CD4-positive, alpha-beta T cell (primary cell): ENCODE results near the gene SAP30L. TPM values are rescaled to one million over a fixed set of nuclear protein-coding genes. Genes with fewer than 3 reads are reported as not detected.

Experiments used
- ATAC-seq: fragments of 200-7000 bp; cut with Tn5 transposase; one replicate; pipeline ENCODE4 v1.10.0; 2022; ENCODE audit warnings: mild to moderate bottlenecking; ENCODE audit not compliant: poor library complexity
- CTCF ChIA-PET: fragments of 350-600 bp; sonication (Branson Sonifier 250); formaldehyde crosslinking; loops from one replicate; lab custom pipeline; 2021; ENCODE audit warnings: antibody characterized with exemption, inconsistent platforms; lab: Charles Lee
- POLR2A ChIA-PET: fragments of 350-600 bp; sonication (Branson Sonifier 250); formaldehyde crosslinking; loops from one replicate; lab custom pipeline; 2021; ENCODE audit warnings: antibody characterized with exemption, inconsistent platforms; lab: Charles Lee
- DNase-seq, 14 experiments: peaks; one replicate each; pipeline ENCODE4 v3.0.0-alpha.2; 2013 to 2020; ENCODE audit warnings: mixed read lengths in 2 of 14
- H3K27ac ChIP-seq, 2 donors: one replicate each; pipeline versions ENCODE4 v1.5.1 to v1.7.0; 2013; ENCODE audit warnings: low read length in 2 of 2, low read depth in 1 of 2, mild to moderate bottlenecking in 1 of 2
- H3K27me3 ChIP-seq, 2 experiments: 1 replicate in 1 of 2; 2 replicates in 1 of 2; pipeline versions ENCODE4 v1.6.1 to v1.7.0; 2013; ENCODE audit warnings: low read length in 2 of 2, control low read depth in 1 of 2, mild to moderate bottlenecking in 1 of 2, moderate library complexity in 1 of 2; ENCODE audit not compliant: insufficient read depth in 2 of 2, control insufficient read depth in 1 of 2
- H3K36me3 ChIP-seq: one replicate; pipeline ENCODE4 v1.6.1; 2013; ENCODE audit warnings: low read length, control low read depth; ENCODE audit not compliant: insufficient read depth
- H3K4me1 ChIP-seq: one replicate; pipeline ENCODE4 v1.6.1; 2013; ENCODE audit warnings: low read length, control low read depth; ENCODE audit not compliant: insufficient read depth
- H3K4me3 ChIP-seq: one replicate; pipeline ENCODE4 v1.5.1; 2013; ENCODE audit warnings: mild to moderate bottlenecking, low read length, moderate library complexity
- H3K9me3 ChIP-seq, 2 experiments: 1 replicate in 1 of 2; 2 replicates in 1 of 2; pipeline versions ENCODE4 v1.6.1 to v1.7.0; 2013; ENCODE audit warnings: low read length in 2 of 2, mild to moderate bottlenecking in 2 of 2, control low read depth in 1 of 2, moderate library complexity in 1 of 2; ENCODE audit not compliant: control insufficient read depth in 1 of 2, insufficient read depth in 1 of 2
- H3K27ac Mint-ChIP-seq: one replicate; pipeline ENCODE4 v1.8.0; 2020; ENCODE audit warnings: mixed read lengths
- H3K27me3 Mint-ChIP-seq: one replicate; pipeline ENCODE4 v1.8.0; 2021; ENCODE audit warnings: mixed read lengths
- H3K36me3 Mint-ChIP-seq: one replicate; pipeline ENCODE4 v1.8.0; 2021; ENCODE audit warnings: low read depth, mixed read lengths
- H3K4me1 Mint-ChIP-seq: one replicate; pipeline ENCODE4 v1.8.0; 2021; ENCODE audit warnings: low read depth, mixed read lengths
- H3K4me3 Mint-ChIP-seq: one replicate; pipeline ENCODE4 v1.8.0; 2020; ENCODE audit warnings: mild to moderate bottlenecking, mixed read lengths
- H3K9me3 Mint-ChIP-seq: one replicate; pipeline ENCODE4 v1.8.0; 2020; ENCODE audit warnings: mixed read lengths
- intact Hi-C, 2 experiments: fragments of 100-400 bp; cut with DNase I in 1 of 2; cut with micrococcal nuclease in 1 of 2; formaldehyde crosslinking; loops; one replicate each; pipeline versions ENCODE4 v1.15.1 to v1.9.0; 2023 to 2025; cut with DNase I, micrococcal nuclease
- total RNA-seq, 174 experiments: library from RNA in 2 of 174; stranded (reverse) in 2 of 174; gene quantifications; one replicate each; pipeline ENCODE4 v1.2.3 and lab custom pipeline; 2021 to 2026
- TF ChIP-seq, protein P1 (sequence below): fragments of 200-600 bp; IDR thresholded peaks from one replicate; pipeline ENCODE4 v1.8.0; 2022; ENCODE audit warnings: antibody characterized with exemption, mild to moderate bottlenecking

SAP30L gene
- total RNA-seq, 2 experiments from 2014 or later: 32.2 to 33.6 TPM

GRCh38 chr5:154408811-154409210 lies 37.0 kb upstream of the SAP30L start:
- Histone ChIP-seq H3K27ac (no peak overlapping the region), H3K36me3 (peaks cover 32% of the 10 kb centered on the region), H3K9me3 (no peaks in the 10 kb centered on the region), H3K4me1 (peaks cover 9% of the 10 kb centered on the region), H3K27me3 (no peaks in the 10 kb centered on the region), H3K4me3 (no peak overlapping the region)
- Mint-ChIP-seq H3K27me3 (no peaks in the 10 kb centered on the region), H3K27ac (no peak overlapping the region), H3K36me3 (peaks cover 40% of the 10 kb centered on the region), H3K4me3 (no peak overlapping the region), H3K9me3 (no peaks in the 10 kb centered on the region), H3K4me1 (peaks cover 14% of the 10 kb centered on the region)
- intact Hi-C loops: no loop called here
- CTCF ChIA-PET: no interaction called here
- TF ChIP-seq, protein P1, sequence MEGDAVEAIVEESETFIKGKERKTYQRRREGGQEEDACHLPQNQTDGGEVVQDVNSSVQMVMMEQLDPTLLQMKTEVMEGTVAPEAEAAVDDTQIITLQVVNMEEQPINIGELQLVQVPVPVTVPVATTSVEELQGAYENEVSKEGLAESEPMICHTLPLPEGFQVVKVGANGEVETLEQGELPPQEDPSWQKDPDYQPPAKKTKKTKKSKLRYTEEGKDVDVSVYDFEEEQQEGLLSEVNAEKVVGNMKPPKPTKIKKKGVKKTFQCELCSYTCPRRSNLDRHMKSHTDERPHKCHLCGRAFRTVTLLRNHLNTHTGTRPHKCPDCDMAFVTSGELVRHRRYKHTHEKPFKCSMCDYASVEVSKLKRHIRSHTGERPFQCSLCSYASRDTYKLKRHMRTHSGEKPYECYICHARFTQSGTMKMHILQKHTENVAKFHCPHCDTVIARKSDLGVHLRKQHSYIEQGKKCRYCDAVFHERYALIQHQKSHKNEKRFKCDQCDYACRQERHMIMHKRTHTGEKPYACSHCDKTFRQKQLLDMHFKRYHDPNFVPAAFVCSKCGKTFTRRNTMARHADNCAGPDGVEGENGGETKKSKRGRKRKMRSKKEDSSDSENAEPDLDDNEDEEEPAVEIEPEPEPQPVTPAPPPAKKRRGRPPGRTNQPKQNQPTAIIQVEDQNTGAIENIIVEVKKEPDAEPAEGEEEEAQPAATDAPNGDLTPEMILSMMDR: no peak
- ATAC-seq (no peak), DNase-seq (no peak)
- POLR2A ChIA-PET: no interaction called here

DNA sequence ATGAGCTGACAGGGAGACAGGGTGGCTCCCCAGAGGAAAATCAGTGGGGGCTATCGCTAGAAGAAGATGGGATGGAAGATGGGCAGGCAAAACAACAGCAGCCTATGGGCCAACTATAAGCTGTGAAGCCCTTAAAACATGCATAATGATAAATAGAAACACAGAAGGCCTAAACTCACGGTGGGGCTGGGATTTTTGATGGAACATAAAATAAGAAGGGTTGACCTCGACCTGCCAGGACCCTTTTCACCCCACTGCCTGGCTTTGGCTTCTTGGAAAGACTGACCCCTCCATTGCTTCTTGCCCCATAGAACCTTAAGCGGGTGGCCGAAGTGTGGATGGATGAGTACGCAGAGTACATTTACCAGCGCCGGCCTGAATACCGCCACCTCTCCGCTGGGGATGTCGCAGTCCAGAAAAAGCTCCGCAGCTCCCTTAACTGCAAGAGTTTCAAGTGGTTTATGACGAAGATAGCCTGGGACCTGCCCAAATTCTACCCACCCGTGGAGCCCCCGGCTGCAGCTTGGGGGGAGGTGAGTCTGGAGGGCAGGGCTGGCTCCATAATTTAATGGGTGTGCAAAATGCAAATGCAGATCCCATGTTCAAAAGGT lies 36.5 kb upstream of the SAP30L start:
- no peaks in the 10 kb centered on the region for H3K27me3 Mint-ChIP-seq
- no peaks in the 10 kb centered on the region for H3K9me3 Mint-ChIP-seq
- peaks cover 45% of the 10 kb centered on the region for H3K36me3 Mint-ChIP-seq
- POLR2A ChIA-PET: no interaction called here
- TF ChIP-seq, protein P1: no peak
- H3K4me1 Mint-ChIP-seq: peaks cover 12% of the 10 kb centered on the region
- peaks cover 36% of the 10 kb centered on the region for H3K36me3 ChIP-seq
- no peaks in the 10 kb centered on the region for H3K27me3 ChIP-seq
- H3K27ac Mint-ChIP-seq: no peak overlapping the region
- no peak overlapping the region for H3K4me3 Mint-ChIP-seq
- intact Hi-C loops: no loop called here
- no peak overlapping the region for H3K27ac ChIP-seq
- H3K4me1 ChIP-seq: peaks cover 9% of the 10 kb centered on the region
- DNase-seq (no peak), ATAC-seq (no peak)
- no peaks in the 10 kb centered on the region for H3K9me3 ChIP-seq
- CTCF ChIA-PET: no interaction called here
- H3K4me3 ChIP-seq: no peak overlapping the region

DNA sequence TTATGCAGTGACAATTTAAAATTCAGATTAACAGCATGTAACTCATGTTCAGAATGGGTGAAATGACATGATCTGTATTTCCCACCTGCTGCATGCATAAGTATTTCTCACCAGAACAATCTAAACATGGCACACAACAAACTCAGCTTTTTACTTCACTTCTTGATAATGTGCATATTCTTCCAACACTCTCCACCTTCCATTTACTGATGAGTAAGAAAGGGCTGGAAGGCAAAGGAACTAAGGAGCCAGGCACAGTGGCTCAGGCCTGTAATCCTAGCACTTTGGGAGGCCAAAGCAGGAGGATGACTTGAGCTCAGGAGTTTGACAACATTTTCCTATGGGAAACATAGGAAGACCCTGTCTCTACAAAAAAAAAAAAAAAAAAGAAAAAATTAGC lies 35.8 kb upstream of the SAP30L start:
- H3K27ac ChIP-seq: no peak overlapping the region
- peaks cover 6% of the 10 kb centered on the region for H3K4me1 ChIP-seq
- TF ChIP-seq, protein P1: no peak
- ChIA-PET POLR2A (no interaction called here), CTCF (interaction anchor here (0.7 kb wide), 1 partner anchor 386 kb away, joined by 3 read pairs; no protein-coding TSS in a partner anchor)
- H3K9me3 ChIP-seq: no peaks in the 10 kb centered on the region
- Mint-ChIP-seq H3K4me1 (peaks cover 6% of the 10 kb centered on the region), H3K27ac (no peak overlapping the region), H3K4me3 (no peak overlapping the region), H3K36me3 (peaks cover 48% of the 10 kb centered on the region), H3K27me3 (no peaks in the 10 kb centered on the region), H3K9me3 (no peaks in the 10 kb centered on the region)
- intact Hi-C loops: no loop called here
- ATAC-seq: no peak
- no peak overlapping the region for H3K4me3 ChIP-seq
- no peaks in the 10 kb centered on the region for H3K27me3 ChIP-seq
- H3K36me3 ChIP-seq: peaks cover 38% of the 10 kb centered on the region
- no peak for DNase-seq
